Astrocyte of the spinal cord (primary cell): ENCODE data around the gene HTR2A.

Experiments
- DNase-seq: peaks from one replicate; pipeline ENCODE4 v3.0.0; 2011; ENCODE audit warnings: low read depth, low spot score
- H3K4me3 ChIP-seq: 2 replicates; pipeline ENCODE4 v1.5.1; 2011; ENCODE audit warnings: low read depth, mild to moderate bottlenecking, low read length, moderate library complexity
- CTCF ChIP-seq: IDR thresholded peaks from 2 replicates; pipeline ENCODE4 v1.5.1; 2012; ENCODE audit warnings: low read depth, mild to moderate bottlenecking, low read length, inconsistent platforms
- in situ Hi-C: cut with HindIII; loops from 2 replicates; pipeline ENCODE4 v1.10.0; 2017; ENCODE audit warnings: low sequenced_read_pairs

HTR2A gene

GRCh38 chr13:46896341-46897137 lies at the start of gene HTR2A:
Gene HTR2A, minus strand, starts transcription at chr13:46897053. Its CDS starts 1,147 bp downstream, at chr13:46895906.
- peak within 1 kb of the TSS; percentile 41 for H3K4me3 ChIP-seq
- in situ Hi-C loops, result no loop called here

GRCh38 chr13:46936525-46936924 lies 39.7 kb upstream of the HTR2A start:
- DNase-seq, result no peak
- no peak for TF ChIP-seq CTCF
- in situ Hi-C loops, result no loop called here

More at GRCh38 chr13:46896341-46897137, at the start of gene HTR2A:
- TF ChIP-seq CTCF, result no peak
- peak; percentile 65 for DNase-seq

DNA sequence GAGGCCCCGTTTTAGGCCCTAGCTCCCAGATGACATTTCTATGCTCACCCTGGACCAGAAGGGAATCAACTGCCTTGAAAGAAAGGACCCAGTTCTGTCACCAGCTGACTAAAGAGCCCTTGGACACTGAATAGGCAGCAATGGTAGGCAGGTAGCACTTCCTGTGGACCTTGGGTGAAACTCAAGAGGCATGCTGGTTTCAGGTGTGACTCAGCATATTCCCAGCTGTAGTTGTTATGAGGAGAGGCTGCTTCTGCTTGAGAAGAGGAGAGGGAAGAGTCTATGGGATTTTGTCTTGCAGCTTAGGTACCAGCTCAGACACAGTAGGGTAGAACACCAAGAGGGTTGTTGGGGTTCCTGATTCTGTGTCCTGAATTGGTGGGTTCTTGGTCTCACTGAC lies 37.9 kb upstream of the HTR2A start:
- no peak for TF ChIP-seq CTCF
- no peak overlapping the region for H3K4me3 ChIP-seq
- in situ Hi-C loops, result no loop called here
- no peak for DNase-seq

More at GRCh38 chr13:46936525-46936924, 39.7 kb upstream of the HTR2A start:
- H3K4me3 ChIP-seq, result no peak overlapping the region

GRCh38 chr13:46926916-46927590 lies 30.2 kb upstream of the HTR2A start:
- in situ Hi-C loops, result no loop called here
- no peak for DNase-seq
- H3K4me3 ChIP-seq, result no peak overlapping the region
- TF ChIP-seq CTCF, result no peak

GRCh38 chr13:46925486-46925885 lies 28.6 kb upstream of the HTR2A start:
- no peak for TF ChIP-seq CTCF
- no peak for DNase-seq
- in situ Hi-C loops, result no loop called here
- no peak overlapping the region for H3K4me3 ChIP-seq

GRCh38 chr13:46914341-46914740 lies 17.5 kb upstream of the HTR2A start:
- no peak overlapping the region for H3K4me3 ChIP-seq
- no peak for TF ChIP-seq CTCF
- DNase-seq, result no peak
- in situ Hi-C loops, result no loop called here
